Muscle layer of duodenum (tissue), 2 donors: ENCODE measurements around the gene BRSK2.
"Not testable (repeated sequence)": the region's sequence is repeated elsewhere in the genome, so short reads cannot be mapped to it uniquely, and the experiment has no call there.

Experiments
- H3K27ac ChIP-seq: one replicate; pipeline ENCODE4 v1.7.0; 2013; ENCODE audit warnings: mild to moderate bottlenecking, low read length
- H3K27me3 ChIP-seq: one replicate; pipeline ENCODE4 v1.7.0; 2013; ENCODE audit warnings: low read depth, mild to moderate bottlenecking, control low read depth, low read length
- H3K36me3 ChIP-seq, 2 donors: one replicate each; pipeline ENCODE4 v1.7.0; 2013; ENCODE audit warnings: low read length in 2 of 2, control low read depth in 1 of 2, mild to moderate bottlenecking in 1 of 2; ENCODE audit not compliant: insufficient read depth in 2 of 2, control insufficient read depth in 1 of 2
- H3K4me1 ChIP-seq, 2 donors: one replicate each; pipeline ENCODE4 v1.7.0; 2013; ENCODE audit warnings: low read length in 2 of 2, mild to moderate bottlenecking in 2 of 2, control low read depth in 1 of 2, moderate library complexity in 1 of 2; ENCODE audit not compliant: insufficient read depth in 2 of 2, control insufficient read depth in 1 of 2
- H3K4me3 ChIP-seq, 2 donors: one replicate each; pipeline ENCODE4 v1.7.0; 2013; ENCODE audit warnings: low read length in 2 of 2, low read depth in 1 of 2, mild to moderate bottlenecking in 1 of 2
- H3K9me3 ChIP-seq, 2 donors: one replicate each; pipeline ENCODE4 v1.7.0; 2013; ENCODE audit warnings: low read length in 2 of 2, control low read depth in 1 of 2, mild to moderate bottlenecking in 1 of 2; ENCODE audit not compliant: control insufficient read depth in 1 of 2
- donor health status: healthy.

Gene BRSK2

GRCh38 chr11:1503708-1504104, 114.0 kb downstream of the BRSK2 start:
- H3K4me3 ChIP-seq: no peak overlapping the region
- no peaks in the 10 kb centered on the region for H3K27me3 ChIP-seq
- H3K4me1 ChIP-seq: peaks cover 0 to 51% of the 10 kb centered on the region in 2 donors
- no peaks in the 10 kb centered on the region for H3K9me3 ChIP-seq
- no peak overlapping the region for H3K27ac ChIP-seq
- H3K36me3 ChIP-seq: peaks cover 3 to 4% of the 10 kb centered on the region in 2 donors

- H3K27ac ChIP-seq: no peak overlapping the region
- peaks cover 0 to 56% of the 10 kb centered on the region in 2 donors for H3K4me1 ChIP-seq
Observed at GRCh38 chr11:1504138-1504537, 114.4 kb downstream of the BRSK2 start.

GRCh38 chr11:1504581-1505290, 115.0 kb downstream of the BRSK2 start:
- H3K27me3 ChIP-seq: no peaks in the 10 kb centered on the region
- no peak overlapping the region for H3K27ac ChIP-seq
- no peak overlapping the region for H3K4me3 ChIP-seq
- peaks cover 1 to 3% of the 10 kb centered on the region in 2 donors for H3K36me3 ChIP-seq
- peaks cover 0 to 61% of the 10 kb centered on the region in 2 donors for H3K4me1 ChIP-seq
- no peaks in the 10 kb centered on the region for H3K9me3 ChIP-seq

More at GRCh38 chr11:1504138-1504537, 114.4 kb downstream of the BRSK2 start:
- H3K4me3 ChIP-seq: no peak overlapping the region
- no peaks in the 10 kb centered on the region for H3K27me3 ChIP-seq
- peaks cover 3 to 4% of the 10 kb centered on the region in 2 donors for H3K36me3 ChIP-seq
- no peaks in the 10 kb centered on the region for H3K9me3 ChIP-seq

GRCh38 chr11:1505480-1505879, 115.7 kb downstream of the BRSK2 start:
- H3K4me1 ChIP-seq: peaks cover 0 to 63% of the 10 kb centered on the region in 2 donors
- H3K27me3 ChIP-seq: no peaks in the 10 kb centered on the region
- no peak overlapping the region for H3K27ac ChIP-seq
- H3K36me3 ChIP-seq: no peaks in the 10 kb centered on the region
- no peaks in the 10 kb centered on the region for H3K9me3 ChIP-seq
- no peak overlapping the region for H3K4me3 ChIP-seq

GRCh38 chr11:1506981-1507380, 117.2 kb downstream of the BRSK2 start:
- Histone ChIP-seq H3K27me3 (no peaks in the 10 kb centered on the region), H3K4me1 (peaks cover 0 to 60% of the 10 kb centered on the region in 2 donors), H3K9me3 (no peaks in the 10 kb centered on the region), H3K27ac (no peak overlapping the region), H3K4me3 (no peak overlapping the region), H3K36me3 (peaks cover 0 to under 1% of the 10 kb centered on the region in 2 donors)

- Histone ChIP-seq H3K27ac (no peak overlapping the region), H3K9me3 (no peaks in the 10 kb centered on the region), H3K4me1 (peaks cover 0 to 57% of the 10 kb centered on the region in 2 donors), H3K27me3 (no peaks in the 10 kb centered on the region), H3K36me3 (peaks cover 0 to 3% of the 10 kb centered on the region in 2 donors), H3K4me3 (no peak overlapping the region)
Observed at GRCh38 chr11:1507381-1508140, 117.8 kb downstream of the BRSK2 start.

GRCh38 chr11:1508491-1508891, 118.8 kb downstream of the BRSK2 start:
- Histone ChIP-seq H3K9me3 (no peaks in the 10 kb centered on the region), H3K4me3 (no peak overlapping the region), H3K36me3 (peaks cover 0 to 3% of the 10 kb centered on the region in 2 donors), H3K4me1 (peaks cover 0 to 51% of the 10 kb centered on the region in 2 donors), H3K27me3 (no peaks in the 10 kb centered on the region), H3K27ac (no peak overlapping the region)

GRCh38 chr11:1508986-1509385, 119.3 kb downstream of the BRSK2 start:
- H3K4me1 ChIP-seq: peaks cover 0 to 51% of the 10 kb centered on the region in 2 donors
- no peak overlapping the region for H3K4me3 ChIP-seq
- H3K27ac ChIP-seq: no peak overlapping the region
- H3K27me3 ChIP-seq: no peaks in the 10 kb centered on the region
- no peaks in the 10 kb centered on the region for H3K9me3 ChIP-seq
- H3K36me3 ChIP-seq: peaks cover 0 to 3% of the 10 kb centered on the region in 2 donors

- Histone ChIP-seq H3K4me1 (peaks cover 7 to 55% of the 10 kb centered on the region in 2 donors), H3K9me3 (no peaks in the 10 kb centered on the region), H3K27ac (no peak overlapping the region), H3K4me3 (no peak overlapping the region), H3K36me3 (peaks cover 0 to 3% of the 10 kb centered on the region in 2 donors), H3K27me3 (no peaks in the 10 kb centered on the region)
Observed at GRCh38 chr11:1509626-1510255, 120.0 kb downstream of the BRSK2 start.

- H3K27me3 ChIP-seq, H3K9me3 ChIP-seq, H3K27ac ChIP-seq, H3K4me3 ChIP-seq, H3K36me3 ChIP-seq: not testable (repeated sequence)
- peaks cover 11 to 61% of the 10 kb centered on the region in 2 donors for H3K4me1 ChIP-seq
Observed at GRCh38 chr11:1510351-1510750, 120.6 kb downstream of the BRSK2 start.

GRCh38 chr11:1510928-1511327, 121.2 kb downstream of the BRSK2 start:
- H3K9me3 ChIP-seq: no peaks in the 10 kb centered on the region
- no peaks in the 10 kb centered on the region for H3K27me3 ChIP-seq
- no peak overlapping the region for H3K27ac ChIP-seq
- H3K36me3 ChIP-seq: peaks cover 0 to 3% of the 10 kb centered on the region in 2 donors
- H3K4me3 ChIP-seq: no peak overlapping the region
- peaks cover 12 to 67% of the 10 kb centered on the region in 2 donors for H3K4me1 ChIP-seq
